PFSK-1 (cell line): ENCODE data around the gene DYNLT4.

Experiments
- POLR2AphosphoS5 ChIP-seq: IDR thresholded peaks from 2 replicates; pipeline ENCODE4 v1.6.1; 2012; ENCODE audit warnings: low read depth, mild to moderate bottlenecking, control low read depth, low read length, moderate library complexity
- REST ChIP-seq, 2 experiments: IDR thresholded peaks; 2 replicates each; pipeline versions ENCODE4 v1.6.1 to v1.8.0; 2011 to 2012; ENCODE audit warnings: low read depth in 2 of 2, low read length in 2 of 2, control low read depth in 1 of 2, inconsistent platforms in 1 of 2, mild to moderate bottlenecking in 1 of 2, moderate library complexity in 1 of 2; ENCODE audit not compliant: insufficient read depth in 1 of 2
- SIN3A ChIP-seq: IDR thresholded peaks from 2 replicates; pipeline ENCODE4 v1.6.1; 2012; ENCODE audit warnings: mild to moderate bottlenecking, low read length, moderate library complexity, borderline replicate concordance; ENCODE audit not compliant: insufficient read depth
- TAF1 ChIP-seq: IDR thresholded peaks from 2 replicates; pipeline ENCODE4 v1.6.1; 2012; ENCODE audit warnings: low read length, control low read depth, borderline replicate concordance; ENCODE audit not compliant: insufficient read depth

- TF ChIP-seq REST (IDR thresholded peaks at IDR 0.05; ENCODE audit: insufficient read depth in 1 of 2, low read depth in 2 of 2, low read length in 2 of 2), result no peak
- TF ChIP-seq TAF1, result no peak
- TF ChIP-seq POLR2AphosphoS5, result no peak
- no peak for TF ChIP-seq SIN3A
Measured at GRCh38 chr1:44810101-44810761, 3.1 kb upstream of the DYNLT4 start.
